HFFc6 (cell line): ENCODE data around the gene MTCL3.
A peak's percentile ranks its signal among the peaks of the same experiment; 100 is the strongest.

ENCODE experiments used
- DNase-seq: peaks from one replicate; pipeline ENCODE4 v3.0.0-alpha.2; 2018
- H3K27ac Mint-ChIP-seq: 2 replicates; pipeline ENCODE4 v1.8.0; 2020; ENCODE audit warnings: mild to moderate bottlenecking, mixed read lengths
- H3K27me3 Mint-ChIP-seq: 2 replicates; pipeline ENCODE4 v1.8.0; 2021; ENCODE audit warnings: mild to moderate bottlenecking, moderate library complexity, mixed read lengths; ENCODE audit not compliant: insufficient read depth
- H3K36me3 Mint-ChIP-seq: 2 replicates; pipeline ENCODE4 v1.8.0; 2021; ENCODE audit warnings: low read depth, mixed read lengths
- H3K4me1 Mint-ChIP-seq: 2 replicates; pipeline ENCODE4 v1.8.0; 2020; ENCODE audit warnings: low read depth, mixed read lengths
- H3K4me3 Mint-ChIP-seq: 2 replicates; pipeline ENCODE4 v1.8.0; 2020; ENCODE audit warnings: mild to moderate bottlenecking, moderate library complexity, mixed read lengths
- H3K9me3 Mint-ChIP-seq: 2 replicates; pipeline ENCODE4 v1.8.0; 2020; ENCODE audit warnings: mild to moderate bottlenecking, mixed read lengths
- CTCF ChIP-seq: fragments of 200-600 bp; sonication (generic); IDR thresholded peaks from 2 replicates; pipeline ENCODE4 v1.5.0; 2021; ENCODE audit warnings: antibody characterized with exemption, mild to moderate bottlenecking

The MTCL3 gene

GRCh38 chr6:127519469-127519785, 292 bp upstream of the MTCL3 start:
- H3K4me1 Mint-ChIP-seq: peaks cover 32% of the 10 kb centered on the region
- H3K9me3 Mint-ChIP-seq: no peaks in the 10 kb centered on the region
- DNase-seq: no peak
- no peaks in the 10 kb centered on the region for H3K36me3 Mint-ChIP-seq
- no peak for TF ChIP-seq CTCF
- H3K27ac Mint-ChIP-seq: no peak overlapping the region
- peaks cover 20% of the 10 kb centered on the region for H3K27me3 Mint-ChIP-seq
- peak overlapping the region; percentile 82 for H3K4me3 Mint-ChIP-seq

GRCh38 chr6:127518191-127518709, 885 bp downstream of the MTCL3 start:
- H3K4me3 Mint-ChIP-seq: peak overlapping the region; percentile 82
- peaks cover 19% of the 10 kb centered on the region for H3K27me3 Mint-ChIP-seq
- no peaks in the 10 kb centered on the region for H3K36me3 Mint-ChIP-seq
- no peak overlapping the region for H3K27ac Mint-ChIP-seq
- TF ChIP-seq CTCF: no peak
- DNase-seq: no peak
- H3K4me1 Mint-ChIP-seq: peaks cover 32% of the 10 kb centered on the region
- no peaks in the 10 kb centered on the region for H3K9me3 Mint-ChIP-seq

- no peak for TF ChIP-seq CTCF
- Mint-ChIP-seq H3K27ac (no peak overlapping the region), H3K4me1 (peaks cover 32% of the 10 kb centered on the region), H3K36me3 (no peaks in the 10 kb centered on the region), H3K9me3 (no peaks in the 10 kb centered on the region), H3K27me3 (peaks cover 19% of the 10 kb centered on the region), H3K4me3 (no peak overlapping the region)
- DNase-seq: no peak
Observed at GRCh38 chr6:127517693-127518092, 1.4 kb downstream of the MTCL3 start.

GRCh38 chr6:127516662-127517273, 2.4 kb downstream of the MTCL3 start:
- Mint-ChIP-seq H3K27ac (no peak overlapping the region; the same call in 1 of the 2 replicates), H3K9me3 (no peaks in the 10 kb centered on the region)

GRCh38 chr6:127515794-127516661, 3.1 kb downstream of the MTCL3 start:
- Mint-ChIP-seq H3K4me3 (peak overlapping the region; percentile 88), H3K27ac (peak overlapping the region; percentile 43), H3K4me1 (peaks cover 32% of the 10 kb centered on the region), H3K36me3 (0 out of 2 replicates have a peak, but pooled peaks cover 4% of the 10 kb centered on the region), H3K27me3 (peaks cover 19% of the 10 kb centered on the region), H3K9me3 (no peaks in the 10 kb centered on the region)
- DNase-seq: peak; percentile 64
- no peak for TF ChIP-seq CTCF

More at GRCh38 chr6:127516662-127517273, 2.4 kb downstream of the MTCL3 start:
- H3K4me1 Mint-ChIP-seq: peaks cover 32% of the 10 kb centered on the region
- peak; percentile 41 for DNase-seq
- H3K36me3 Mint-ChIP-seq: 0 out of 2 replicates have a peak, but pooled peaks cover 4% of the 10 kb centered on the region
- H3K4me3 Mint-ChIP-seq: peak overlapping the region; percentile 88
- TF ChIP-seq CTCF: peak; percentile 82
- H3K27me3 Mint-ChIP-seq: peaks cover 19% of the 10 kb centered on the region
